LNCaP clone FGC (cell line): Measurements from ENCODE around the gene MLLT1.

ENCODE experiments used
- DNase-seq: peaks from one replicate; pipeline ENCODE4 v3.0.0-alpha.2; 2011; ENCODE audit warnings: low read depth
- H3K4me3 ChIP-seq: 2 replicates; pipeline ENCODE4 v1.5.1; 2011; ENCODE audit warnings: mild to moderate bottlenecking, low read depth, low read length, control low read depth
- CTCF ChIP-seq: IDR thresholded peaks from 2 replicates; pipeline ENCODE4 v1.5.1; 2012; ENCODE audit warnings: mild to moderate bottlenecking; ENCODE audit not compliant: control insufficient read depth, insufficient read depth; ENCODE audit errors: extremely low read depth

MLLT1 gene

GRCh38 chr19:6226444-6227155 is 53.2 kb downstream of the MLLT1 start:
- TF ChIP-seq CTCF: no peak
- no peak overlapping the region for H3K4me3 ChIP-seq
- no peak for DNase-seq

GRCh38 chr19:6226012-6226411 is 53.8 kb downstream of the MLLT1 start:
- no peak for DNase-seq
- no peak for TF ChIP-seq CTCF
- H3K4me3 ChIP-seq: no peak overlapping the region

GRCh38 chr19:6225232-6225865 is 54.4 kb downstream of the MLLT1 start:
- DNase-seq: no peak
- no peak for TF ChIP-seq CTCF
- no peak overlapping the region for H3K4me3 ChIP-seq

GRCh38 chr19:6224308-6224675 is 55.5 kb downstream of the MLLT1 start:
- TF ChIP-seq CTCF: no peak
- DNase-seq: no peak
- H3K4me3 ChIP-seq: no peak overlapping the region

- H3K4me3 ChIP-seq: no peak overlapping the region
- no peak for DNase-seq
- no peak for TF ChIP-seq CTCF
These were observed 56.1 kb downstream of the MLLT1 start for GRCh38 chr19:6223461-6224307.

- no peak for DNase-seq
- TF ChIP-seq CTCF: no peak
- no peak overlapping the region for H3K4me3 ChIP-seq
These were observed 56.9 kb downstream of the MLLT1 start for GRCh38 chr19:6222884-6223283.
